Activated CD4-positive, alpha-beta T cell treated with anti-CD3 and anti-CD28 coated beads for 1 hour (primary cell): ENCODE data around the gene VSTM2L.
"Not testable (repeated sequence)": the region's sequence is repeated elsewhere in the genome, so short reads cannot be mapped to it uniquely, and the experiment has no call there.

ENCODE experiments used
- DNase-seq: peaks from one replicate; pipeline ENCODE4 v3.0.0-alpha.2; 2020

VSTM2L gene

GRCh38 chr20:37902504-37903313 lies at the start of gene VSTM2L:
VSTM2L (plus strand) TSS chr20:37903127; CDS start chr20:37903351, 224 bp downstream.
- DNase-seq = no peak

DNA sequence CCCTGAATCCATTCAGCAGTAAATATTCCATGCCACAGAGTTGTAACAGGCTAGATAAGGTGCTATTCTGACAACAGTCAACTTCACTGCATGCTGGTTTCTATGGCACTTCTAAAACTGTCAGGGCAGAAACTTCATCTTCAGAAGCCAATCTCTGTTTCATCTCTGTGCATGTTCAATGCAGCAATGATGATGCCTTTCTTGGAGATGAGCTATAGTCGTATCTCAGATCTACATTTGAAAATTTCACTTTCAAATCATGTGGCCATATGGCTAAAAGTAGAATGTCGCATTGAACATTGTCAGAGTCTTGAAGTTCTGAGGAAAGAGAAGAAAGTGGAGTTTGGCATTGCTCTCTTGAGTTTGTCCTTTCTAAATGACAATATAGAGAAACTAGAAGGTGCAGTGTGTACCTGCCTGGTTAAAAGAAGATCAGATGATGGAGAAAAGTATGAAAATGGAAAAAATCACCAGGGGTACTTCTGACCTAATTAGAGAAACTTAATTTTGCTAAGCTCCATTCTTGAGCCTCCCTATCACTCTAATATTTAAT lies 49.0 kb upstream of the VSTM2L start:
- DNase-seq = no peak

DNA sequence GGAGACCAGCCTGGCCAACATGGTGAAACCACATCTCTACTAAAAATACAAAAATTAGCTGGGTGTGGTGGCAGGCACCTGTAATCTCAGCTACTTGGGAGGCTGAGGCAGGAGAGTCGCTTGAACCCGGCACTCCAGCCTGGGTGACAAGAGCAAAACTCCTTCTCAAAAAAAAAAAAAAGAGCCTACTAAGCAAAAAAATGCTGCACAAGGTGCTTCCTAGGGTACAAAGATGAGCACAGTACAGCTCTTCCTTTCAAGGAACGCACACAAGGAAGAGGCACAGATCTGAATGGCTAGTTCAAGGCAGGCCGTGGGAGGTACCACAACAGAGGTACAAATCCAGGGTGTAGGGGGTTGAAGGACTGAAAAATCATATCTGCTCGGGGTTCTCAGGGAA lies 46.9 kb upstream of the VSTM2L start:
- DNase-seq = not testable (repeated sequence)

GRCh38 chr20:37856932-37857660 lies 45.8 kb upstream of the VSTM2L start:
- DNase-seq = no peak

GRCh38 chr20:37859406-37860171 lies 43.3 kb upstream of the VSTM2L start:
- no peak for DNase-seq

GRCh38 chr20:37863289-37863688 lies 39.6 kb upstream of the VSTM2L start:
- no peak for DNase-seq

- no peak for DNase-seq
These were observed 38.6 kb upstream of the VSTM2L start for GRCh38 chr20:37864298-37864697.

DNA sequence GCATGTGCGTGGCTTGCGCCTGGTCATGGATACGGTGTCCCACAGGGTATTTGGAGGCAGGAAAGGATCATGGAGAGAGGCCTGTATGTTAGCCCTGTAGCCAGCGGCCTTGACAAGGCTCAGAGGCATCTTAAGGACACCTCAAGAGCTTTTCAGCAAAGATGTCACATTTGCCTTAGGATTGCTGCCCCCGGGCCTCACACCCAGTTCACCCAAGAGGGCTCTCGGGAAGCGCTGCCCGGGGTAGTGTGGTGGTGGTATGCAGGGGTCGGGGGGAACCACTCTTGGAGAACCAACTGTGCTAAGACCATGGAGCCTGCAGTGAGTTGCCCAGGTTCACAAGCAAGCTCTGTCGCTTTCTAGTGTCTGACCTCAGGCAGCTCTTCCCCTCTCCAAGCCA lies 36.9 kb upstream of the VSTM2L start:
- no peak for DNase-seq

DNA sequence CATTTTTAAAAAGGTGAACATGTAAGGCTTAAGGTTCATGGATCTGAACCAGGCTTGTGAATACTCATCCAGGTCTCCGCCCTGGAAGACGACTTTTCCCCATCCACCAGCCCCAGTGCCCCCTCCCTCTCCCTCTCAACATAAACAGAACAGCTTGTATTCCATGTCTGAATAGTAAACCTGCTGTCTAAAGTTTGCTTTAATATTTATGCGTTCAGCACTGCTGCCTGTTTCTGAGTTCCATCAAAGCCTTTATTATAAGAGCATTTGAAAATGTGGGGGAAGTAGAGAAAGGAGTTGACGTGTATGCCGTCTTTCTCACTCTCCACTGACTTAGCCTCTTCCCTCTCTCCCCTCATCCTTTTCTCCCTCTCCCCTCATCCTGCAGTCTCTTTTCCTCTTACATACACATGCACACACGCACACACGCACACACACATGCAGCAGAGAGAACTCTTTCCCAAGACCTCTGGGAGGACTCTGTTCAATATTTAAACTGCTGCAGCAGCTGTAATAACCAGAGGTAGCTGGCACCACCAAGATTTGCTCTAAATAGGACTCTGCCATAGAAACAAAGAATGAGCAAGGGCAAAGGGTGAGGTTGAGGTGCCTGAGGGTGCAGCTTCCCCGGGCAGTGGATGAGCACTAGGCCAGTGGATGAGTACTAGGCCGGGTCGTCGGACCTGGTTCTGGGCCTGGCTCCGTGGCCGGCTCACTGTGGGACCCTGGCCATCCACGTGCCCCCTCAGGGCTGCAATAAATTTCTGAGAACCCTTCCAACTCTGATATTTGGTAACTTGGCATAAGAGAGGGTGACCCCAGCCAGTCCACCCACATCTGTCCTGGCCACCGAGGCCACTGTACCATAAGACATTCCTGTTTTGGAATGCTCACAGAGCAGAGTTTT lies 35.4 kb upstream of the VSTM2L start:
- DNase-seq = no peak

GRCh38 chr20:37868851-37869333 lies 34.0 kb upstream of the VSTM2L start:
- DNase-seq = no peak

DNA sequence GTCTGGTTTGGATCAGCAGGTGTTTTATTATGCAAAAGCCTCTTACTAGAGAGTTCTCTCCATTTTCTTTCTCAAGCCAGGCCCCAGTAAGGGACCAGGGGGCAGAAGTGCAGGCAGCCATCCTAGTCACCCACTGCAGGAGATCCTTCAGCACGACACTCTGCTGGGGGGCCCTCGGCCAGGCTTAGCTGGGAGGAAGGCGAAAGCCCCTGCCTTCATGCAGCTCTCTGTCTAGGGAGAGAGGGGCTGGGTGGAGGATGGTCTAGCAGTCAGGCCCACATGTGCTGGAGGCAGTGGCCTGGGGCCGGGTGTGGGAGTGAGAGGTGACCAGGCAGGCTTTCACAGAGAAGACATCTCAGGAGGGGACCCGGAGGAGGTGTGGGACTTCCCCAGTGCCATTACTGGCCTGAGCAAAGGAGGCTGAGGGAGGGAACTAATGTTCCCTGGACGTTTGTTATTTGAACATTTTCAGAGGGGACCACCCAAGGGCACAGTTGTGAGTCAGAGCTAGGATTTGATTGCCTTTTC lies 33.5 kb upstream of the VSTM2L start:
- DNase-seq = no peak

GRCh38 chr20:37870294-37870693 lies 32.6 kb upstream of the VSTM2L start:
- DNase-seq = no peak

GRCh38 chr20:37871751-37872150 lies 31.2 kb upstream of the VSTM2L start:
- no peak for DNase-seq

- no peak for DNase-seq
These were observed 30.8 kb upstream of the VSTM2L start for GRCh38 chr20:37872161-37872560.

GRCh38 chr20:37873884-37874283 lies 29.0 kb upstream of the VSTM2L start:
- DNase-seq = no peak

- DNase-seq = no peak
These were observed 27.3 kb upstream of the VSTM2L start for GRCh38 chr20:37875460-37876175.

DNA sequence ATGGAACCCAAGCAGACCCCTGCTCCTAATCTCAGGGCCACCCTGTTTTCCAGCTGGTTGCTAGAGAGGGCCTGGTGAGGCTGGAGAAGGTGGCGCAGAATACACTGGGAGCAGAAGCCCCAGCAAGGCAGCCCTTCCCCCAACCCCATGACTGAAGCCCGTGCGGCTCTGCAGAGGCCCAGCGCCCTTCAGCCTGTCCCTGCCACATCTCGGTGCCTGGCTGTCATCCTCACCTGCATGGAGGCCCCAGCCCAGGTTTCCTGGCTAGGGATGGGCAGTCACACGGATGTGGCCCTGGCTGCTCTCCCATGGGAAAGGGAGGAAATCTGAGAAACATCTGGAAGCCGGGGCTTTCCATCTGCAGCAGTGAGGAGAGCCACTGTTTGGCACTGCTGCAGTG lies 26.1 kb upstream of the VSTM2L start:
- no peak for DNase-seq

- DNase-seq = no peak
These were observed 24.8 kb upstream of the VSTM2L start for GRCh38 chr20:37877832-37878772.

DNA sequence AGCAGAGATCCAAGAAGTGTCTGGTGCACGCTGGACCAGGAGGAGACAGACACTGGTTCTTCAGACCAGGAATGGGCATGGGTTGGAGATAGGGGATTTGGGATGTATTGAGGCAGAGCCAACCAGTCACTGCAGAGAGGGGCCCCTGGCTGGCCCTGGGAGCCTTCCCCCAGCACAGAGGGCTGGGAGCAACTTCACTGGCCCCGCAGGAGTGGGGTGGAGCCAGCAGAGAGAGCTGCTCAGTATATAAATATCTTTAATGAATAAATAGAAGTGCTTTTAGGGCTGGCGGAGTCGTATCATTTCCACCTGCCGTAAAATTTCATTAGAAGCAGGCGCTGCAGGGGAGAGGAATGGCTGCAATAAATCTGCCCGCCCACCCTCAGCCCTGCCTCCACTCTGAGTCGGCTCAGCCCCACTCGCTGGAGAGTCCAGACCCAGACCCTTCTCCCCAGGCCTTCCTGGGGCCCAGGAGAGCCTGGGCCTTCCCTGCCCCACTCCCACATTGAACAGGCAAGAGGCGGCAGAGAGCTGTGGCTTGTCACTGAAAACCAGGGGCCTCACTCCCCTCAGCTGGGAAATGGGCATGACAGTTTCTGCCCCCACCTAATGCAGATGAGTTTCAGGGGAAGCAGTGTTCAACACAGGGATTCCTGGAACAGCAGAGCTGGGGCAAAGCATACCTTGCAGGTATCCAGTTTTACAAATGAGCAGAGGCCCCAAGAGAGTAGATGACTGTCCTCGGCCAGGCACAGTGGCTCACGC lies 23.9 kb upstream of the VSTM2L start:
- no peak for DNase-seq
